ENCODE measurements around the gene CCDC74A.
"Not testable (repeated sequence)": the region's sequence is repeated elsewhere in the genome, so short reads cannot be mapped to it uniquely, and the experiment has no call there.

CCDC74A gene

DNA sequence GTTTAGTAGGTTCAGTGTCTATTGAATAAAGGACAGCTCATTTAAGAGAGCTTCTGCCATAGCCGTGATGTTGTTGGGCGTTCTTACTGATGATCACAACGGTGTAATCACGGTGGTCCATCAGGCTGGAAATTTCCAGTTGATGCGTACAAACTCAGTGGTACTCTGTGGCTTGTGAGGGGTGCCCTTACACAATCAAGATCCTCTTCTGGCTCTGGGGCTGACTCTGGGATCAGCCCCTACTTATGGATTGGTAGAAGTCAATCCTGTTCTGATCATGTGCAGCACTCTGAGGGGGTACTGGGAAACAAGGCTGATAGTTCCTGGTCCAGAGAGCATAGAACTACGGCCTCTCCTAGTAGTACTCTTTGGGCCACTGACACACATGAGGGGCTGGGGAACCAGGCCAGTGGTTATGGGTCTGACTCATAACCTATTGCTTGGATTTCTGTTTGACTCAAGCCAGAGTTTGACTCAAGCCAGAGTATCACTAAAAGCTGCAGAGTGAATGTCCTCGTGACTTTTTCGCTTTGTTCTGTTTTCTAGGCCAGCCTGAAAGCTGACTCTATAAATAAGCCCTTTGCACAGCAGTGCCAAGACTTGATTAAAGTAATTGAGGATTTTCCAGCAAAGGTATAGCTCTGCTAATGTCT, 29.2 kb upstream of the CCDC74A start:
- DNase-seq (ENCODE audit: insufficient read length, low spot score); FAIRE-seq: not testable (repeated sequence)

DNA sequence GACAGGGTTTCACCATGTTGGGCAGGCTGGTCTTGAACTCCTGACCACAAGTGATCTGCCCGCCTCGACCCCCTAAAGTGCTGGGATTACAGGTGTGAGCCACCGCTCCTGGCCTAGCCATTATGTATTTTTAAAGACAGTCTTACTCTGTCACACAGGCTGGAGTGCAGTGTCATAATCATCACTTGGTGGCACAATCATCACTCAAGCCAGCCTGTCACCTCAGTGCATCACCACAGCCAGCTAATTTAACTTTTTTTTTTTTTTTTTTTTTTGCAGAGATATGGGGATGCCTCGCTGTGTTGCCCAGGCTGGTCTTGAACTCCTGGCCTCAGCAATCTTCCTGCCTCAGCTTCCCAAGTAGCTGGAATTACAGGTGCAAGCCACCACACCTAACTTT, 24.1 kb upstream of the CCDC74A start:
- DNase-seq (ENCODE audit: insufficient read length, low spot score); FAIRE-seq: not testable (repeated sequence)

DNA sequence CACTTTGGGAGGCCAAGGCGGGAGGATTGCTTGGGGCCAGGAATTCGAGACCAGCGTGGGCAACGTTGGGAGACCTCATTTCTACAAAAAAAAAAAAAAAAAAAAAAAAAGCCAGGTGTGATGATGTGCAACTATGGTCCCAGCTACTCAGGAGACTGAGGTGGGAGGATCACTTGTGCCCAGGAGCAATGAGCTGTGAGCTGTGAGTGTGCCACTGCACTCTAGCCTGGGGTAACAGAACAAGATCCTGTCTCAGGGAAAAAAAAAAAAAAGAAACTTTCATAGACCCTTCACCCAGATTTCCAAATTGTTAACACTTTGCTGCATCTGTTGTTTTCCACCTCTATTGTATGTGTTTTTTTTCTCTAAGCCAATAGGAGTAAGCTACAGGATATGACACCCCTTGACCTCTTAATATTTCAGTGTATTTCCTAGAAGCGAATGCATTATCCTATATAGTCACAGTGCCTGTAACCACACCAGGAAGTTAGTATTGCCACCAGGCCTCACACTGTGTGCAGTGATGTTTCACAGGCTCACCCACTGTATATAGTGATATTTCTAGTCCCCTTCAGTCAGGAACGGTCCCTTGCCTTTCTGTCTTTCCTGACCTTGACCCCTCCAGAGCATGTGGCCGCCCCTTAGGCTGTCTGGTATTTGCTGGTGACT, 23.5 kb upstream of the CCDC74A start:
- DNase-seq (ENCODE audit: insufficient read length, low spot score); FAIRE-seq: not testable (repeated sequence)

DNA sequence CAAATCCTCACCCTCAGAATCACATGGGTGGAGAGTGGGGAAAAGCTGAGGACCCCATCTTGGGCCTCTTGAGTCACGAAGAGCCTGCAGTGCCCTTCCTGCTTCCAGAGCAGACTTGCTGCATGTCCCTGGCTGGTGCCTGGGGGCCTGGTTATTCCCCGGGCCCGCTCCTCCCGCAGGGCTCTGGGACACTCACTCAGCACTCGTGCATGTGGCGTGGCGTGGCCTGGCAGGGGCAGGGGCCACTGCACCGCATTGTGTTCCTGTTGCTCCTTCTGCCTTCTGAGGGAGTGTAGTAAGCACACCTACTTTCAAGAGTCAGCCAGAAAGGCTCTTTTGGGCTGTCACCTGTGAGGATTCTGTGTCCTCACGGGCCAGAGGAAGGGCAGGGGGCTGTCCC, 18.1 kb upstream of the CCDC74A start:
- no peak for DNase-seq (ENCODE audit: insufficient read length, low spot score)
- no peak for FAIRE-seq

DNA sequence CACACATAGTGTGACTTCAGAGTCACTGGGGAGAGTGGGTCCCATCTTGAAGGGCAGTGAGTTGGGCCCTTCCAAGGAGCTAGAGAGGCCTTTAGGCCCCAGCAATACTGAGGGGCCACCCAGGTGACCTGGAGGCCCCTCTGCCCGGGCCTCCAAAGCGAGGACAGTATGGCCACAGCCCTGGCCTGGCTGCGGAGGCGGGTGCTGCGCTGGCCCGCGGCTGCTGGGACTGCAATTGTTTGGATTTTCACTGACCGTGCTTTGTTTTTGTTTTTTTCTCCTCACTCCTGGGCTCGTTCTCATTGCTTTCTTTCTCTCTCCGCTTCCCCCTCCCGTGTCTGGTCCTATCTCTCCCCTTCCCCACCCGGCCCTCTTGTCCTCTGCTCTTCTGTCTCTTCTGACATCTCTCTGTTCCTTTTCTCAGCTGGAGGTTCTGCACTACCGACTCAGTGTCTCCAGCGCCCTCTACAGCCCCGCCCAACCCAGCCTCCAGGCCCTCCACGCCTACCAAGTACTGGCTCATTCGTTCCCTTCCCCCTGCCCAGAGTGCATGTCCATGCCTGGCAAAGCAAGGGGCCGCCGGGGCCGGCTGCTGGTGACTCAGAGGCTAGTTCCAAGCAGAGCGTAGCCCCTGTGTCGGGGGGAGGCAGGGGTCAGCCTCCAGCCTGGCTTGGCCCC, 16.3 kb upstream of the CCDC74A start:
- FAIRE-seq; DNase-seq (ENCODE audit: insufficient read length, low spot score): not testable (repeated sequence)

DNA sequence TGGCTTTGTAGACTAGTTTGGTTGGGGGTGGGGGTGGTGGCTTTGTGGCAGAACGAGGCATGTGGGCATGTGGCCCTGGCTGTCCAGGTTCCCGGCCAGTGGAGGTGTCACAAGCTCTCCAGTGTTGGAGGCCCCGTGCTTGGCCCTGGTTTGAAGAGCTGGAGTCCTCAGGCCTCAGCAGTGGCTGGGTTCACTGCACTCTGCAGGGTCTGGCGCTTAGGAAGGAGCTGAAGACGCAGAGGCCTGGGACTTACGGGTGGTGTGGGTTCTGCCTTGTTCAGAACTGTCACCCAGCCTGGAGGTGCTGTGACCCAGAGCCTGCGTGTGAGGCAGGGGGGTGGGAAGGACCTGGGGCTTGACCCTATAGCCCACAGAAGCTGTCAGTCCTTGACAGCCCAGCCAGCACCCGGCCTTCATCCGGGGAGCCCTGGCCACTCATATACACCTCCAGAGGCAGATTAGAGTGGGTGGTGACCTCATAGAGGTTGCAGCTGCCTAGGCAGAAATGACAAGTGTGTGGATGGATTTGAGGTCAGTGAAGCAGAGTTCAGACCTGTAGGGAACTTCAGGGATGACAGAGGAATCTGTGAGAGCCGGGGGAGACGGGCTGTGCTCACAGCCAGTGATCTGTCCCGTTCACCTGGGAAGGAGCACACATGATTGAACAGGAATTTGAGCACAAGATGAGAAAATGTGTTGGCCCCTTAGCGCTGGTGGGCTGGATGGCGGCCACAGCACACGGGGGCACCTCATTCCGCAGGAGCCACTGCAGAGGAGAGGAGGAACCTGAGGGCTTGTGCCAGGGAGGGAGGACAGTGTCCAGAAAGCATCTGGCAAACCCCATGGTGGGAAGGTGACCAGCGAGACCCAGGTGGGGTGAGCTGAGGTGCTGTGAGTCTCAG, 15.5 kb upstream of the CCDC74A start:
- FAIRE-seq; DNase-seq (ENCODE audit: insufficient read length, low spot score): not testable (repeated sequence)

DNA sequence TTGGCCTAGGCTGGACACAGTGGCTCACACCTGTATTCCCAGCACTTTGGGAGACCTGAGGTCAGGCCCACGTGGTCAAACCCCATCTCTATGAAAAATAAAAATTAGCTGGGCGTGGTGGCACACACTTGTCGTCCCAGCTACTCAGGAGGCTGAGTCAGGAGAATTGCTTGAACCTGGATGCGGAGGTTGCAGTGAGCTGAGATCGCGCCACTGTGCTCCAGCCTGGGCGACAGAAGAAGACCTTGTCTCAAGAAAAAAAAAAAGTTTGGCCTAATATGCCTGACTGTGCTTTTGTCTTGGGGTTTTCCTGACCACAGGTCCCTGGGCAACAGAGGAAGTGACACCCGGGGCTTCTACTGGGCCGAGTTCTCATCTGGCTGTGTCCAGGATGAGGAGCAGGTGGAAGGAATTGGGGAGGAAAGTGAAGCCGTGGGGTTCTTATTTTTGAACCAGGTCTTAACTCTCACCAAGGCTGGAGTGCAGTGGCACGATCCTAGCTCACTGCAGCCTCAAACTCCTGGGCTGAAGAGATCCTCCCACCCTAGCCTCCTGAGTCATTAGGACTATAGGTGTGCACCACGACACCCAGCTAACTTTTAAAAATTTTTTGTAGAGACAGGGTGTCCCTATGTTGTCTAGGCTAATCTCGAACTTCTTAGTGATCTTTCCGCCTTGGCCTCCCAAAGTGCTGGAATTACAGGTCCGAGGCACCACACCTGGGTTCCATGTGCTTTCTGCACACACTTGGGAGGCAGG, 13.1 kb upstream of the CCDC74A start:
- not testable (repeated sequence) for DNase-seq (ENCODE audit: insufficient read length, low spot score)
- FAIRE-seq: peak; percentile 73

DNA sequence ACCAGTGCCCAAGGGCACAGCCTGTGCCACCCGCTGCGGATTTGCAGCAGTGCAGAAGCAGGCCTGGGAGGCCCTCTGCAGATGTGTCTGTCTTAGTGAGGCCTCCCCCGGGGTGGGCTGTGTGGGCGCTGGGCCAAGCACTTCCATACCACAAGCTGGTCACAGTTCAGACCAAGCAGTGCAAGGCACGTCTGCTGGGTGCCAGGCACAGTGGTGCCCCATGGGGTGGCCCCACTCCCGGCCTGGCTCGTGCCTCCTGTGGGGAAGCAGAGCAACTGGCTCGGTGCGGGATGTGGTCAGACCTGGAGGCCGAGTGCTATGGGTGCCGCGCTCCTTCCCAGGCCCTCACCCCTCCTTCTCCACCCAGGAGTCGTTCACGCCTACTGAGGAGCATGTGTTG, 12.5 kb upstream of the CCDC74A start:
- not testable (repeated sequence) for DNase-seq (ENCODE audit: insufficient read length, low spot score)
- peak; percentile 78 for FAIRE-seq

DNA sequence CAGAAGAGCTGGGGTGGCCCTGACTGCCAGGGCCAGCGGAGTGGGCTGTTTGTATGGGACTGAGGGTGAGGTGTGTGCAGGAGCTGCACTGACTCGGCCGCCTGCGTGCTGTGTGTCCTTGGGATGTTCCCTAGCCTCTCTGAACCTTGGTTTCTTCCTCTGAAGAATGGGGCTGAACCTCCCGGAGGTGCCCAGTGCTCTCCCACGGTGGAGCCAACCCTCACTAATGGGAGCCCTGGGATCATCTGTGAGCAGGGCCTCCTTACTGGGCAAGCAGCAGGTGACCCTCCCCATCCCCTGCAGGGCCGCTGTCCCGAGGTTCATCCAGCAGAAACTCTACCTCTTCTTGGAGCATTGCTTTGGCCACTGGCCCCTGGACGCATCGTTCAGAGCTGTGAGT, 11.7 kb upstream of the CCDC74A start:
- no peak for DNase-seq (ENCODE audit: insufficient read length, low spot score)
- FAIRE-seq: peak; percentile 74

DNA sequence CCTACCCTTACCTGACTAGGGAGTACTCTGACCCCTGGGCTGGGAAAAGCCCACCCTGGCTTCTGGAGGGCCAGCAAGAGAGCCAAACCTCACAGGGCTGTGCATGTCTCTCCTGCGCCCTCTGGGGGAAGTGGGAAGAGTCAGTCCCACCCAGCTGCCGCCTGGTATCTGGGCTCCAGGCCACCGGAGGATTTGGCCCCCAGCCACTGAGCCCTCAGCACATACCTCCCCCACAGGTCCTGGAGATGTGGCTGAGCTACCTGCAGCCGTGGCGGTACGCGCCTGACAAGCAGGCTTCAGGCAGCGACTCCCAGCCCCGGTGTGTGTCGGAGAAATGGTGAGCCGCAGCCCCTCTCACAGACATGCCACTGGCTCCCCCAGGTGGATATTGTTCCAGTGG, 11.1 kb upstream of the CCDC74A start:
- not testable (repeated sequence) for FAIRE-seq; DNase-seq (ENCODE audit: insufficient read length, low spot score)

DNA sequence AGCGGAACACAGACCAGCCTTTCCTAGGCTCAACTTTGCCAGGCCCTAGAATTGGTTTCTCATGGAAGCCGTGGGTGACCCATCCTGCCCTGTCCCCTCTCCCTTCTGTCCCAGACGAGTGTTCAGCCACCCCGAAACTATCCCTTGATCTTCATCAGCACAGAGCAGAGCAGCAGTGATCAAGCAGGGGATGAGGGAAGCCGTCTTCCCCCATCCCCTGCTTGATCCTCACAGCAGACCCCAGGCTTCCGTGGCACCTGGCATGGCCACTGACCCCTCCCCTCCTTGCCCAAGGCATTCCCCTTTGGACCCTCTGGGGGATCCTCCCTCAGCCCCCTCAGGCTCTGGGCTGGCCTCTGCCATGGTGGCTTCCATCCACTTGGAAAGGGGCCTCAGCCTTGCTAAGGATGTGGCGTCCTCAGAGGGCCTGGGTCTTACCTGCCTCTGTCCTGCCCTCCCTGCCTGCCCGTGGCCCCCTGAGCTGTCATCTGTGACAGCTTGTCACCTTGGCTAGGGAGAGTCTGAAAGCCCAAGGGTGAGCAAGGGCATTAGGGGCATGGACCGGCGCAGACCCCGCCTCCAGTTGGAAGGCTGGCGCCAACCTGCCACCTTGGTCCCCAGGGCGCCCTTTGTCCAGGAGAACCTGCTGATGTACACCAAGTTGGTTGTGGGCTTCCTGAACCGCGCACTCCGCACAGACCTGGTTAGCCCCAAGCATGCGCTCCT, 10.4 kb upstream of the CCDC74A start:
- no peak for FAIRE-seq
- DNase-seq (ENCODE audit: insufficient read length, low spot score): no peak

DNA sequence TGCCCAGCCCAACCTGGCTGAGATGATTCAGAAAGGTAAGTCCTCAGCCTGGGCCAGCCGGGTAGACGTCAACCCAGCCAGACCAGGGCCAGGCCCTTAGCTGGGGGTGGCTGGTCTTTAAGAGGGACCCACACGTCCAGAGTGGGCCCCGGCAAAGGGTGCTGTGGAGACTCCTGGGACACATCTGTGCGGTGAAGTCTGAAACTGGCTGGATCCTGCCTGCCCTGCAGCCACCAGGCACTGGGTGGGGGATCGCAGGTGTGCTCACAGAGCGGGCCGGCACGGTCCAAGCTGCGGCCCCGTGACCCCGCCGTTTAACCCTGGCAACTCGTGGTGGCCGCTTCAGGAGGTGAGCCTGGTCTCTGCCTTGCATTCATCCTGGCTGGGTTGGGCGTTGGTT, 9.8 kb upstream of the CCDC74A start:
- not testable (repeated sequence) for FAIRE-seq; DNase-seq (ENCODE audit: insufficient read length, low spot score)

DNA sequence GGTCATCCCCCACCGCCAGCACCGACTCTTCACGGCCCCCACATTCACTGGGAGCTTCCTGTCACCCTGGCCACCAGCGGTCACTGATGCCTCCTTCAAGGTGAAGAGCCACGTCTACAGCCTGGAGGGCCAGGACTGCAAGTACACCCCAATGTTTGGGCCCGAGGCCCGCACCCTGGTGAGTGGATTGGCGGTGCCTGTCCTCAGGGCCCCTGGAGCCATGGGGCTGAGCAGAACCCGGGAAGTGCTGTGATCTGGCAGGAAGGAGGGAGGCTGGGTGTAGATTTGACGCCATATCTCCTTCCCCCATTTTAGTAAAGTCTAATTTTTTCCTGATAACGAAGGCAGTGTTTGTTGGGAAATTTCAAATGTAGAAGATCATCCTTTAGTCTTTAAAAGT, 9.2 kb upstream of the CCDC74A start:
- not testable (repeated sequence) for FAIRE-seq; DNase-seq (ENCODE audit: insufficient read length, low spot score)

DNA sequence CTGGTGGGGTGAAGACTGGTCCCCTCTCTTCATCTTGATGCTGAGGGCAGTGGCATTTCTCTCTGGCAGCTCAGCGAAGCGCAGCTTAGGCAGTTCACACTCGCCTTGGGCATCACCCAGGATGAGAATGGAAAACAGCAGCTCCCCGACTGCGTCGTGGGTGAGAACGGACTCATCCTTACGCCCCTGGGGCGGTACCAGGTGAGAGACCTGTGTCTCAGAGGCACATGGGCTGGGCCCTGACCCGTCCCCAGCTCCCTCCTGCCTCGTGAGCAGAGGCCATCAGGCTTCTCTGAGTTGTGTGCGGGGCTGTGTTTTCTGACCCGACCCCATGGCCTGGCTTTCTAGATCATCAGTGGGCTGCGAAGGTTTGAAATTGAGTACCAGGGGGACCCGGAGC, 8.2 kb upstream of the CCDC74A start:
- no peak for DNase-seq (ENCODE audit: insufficient read length, low spot score)
- no peak for FAIRE-seq

DNA sequence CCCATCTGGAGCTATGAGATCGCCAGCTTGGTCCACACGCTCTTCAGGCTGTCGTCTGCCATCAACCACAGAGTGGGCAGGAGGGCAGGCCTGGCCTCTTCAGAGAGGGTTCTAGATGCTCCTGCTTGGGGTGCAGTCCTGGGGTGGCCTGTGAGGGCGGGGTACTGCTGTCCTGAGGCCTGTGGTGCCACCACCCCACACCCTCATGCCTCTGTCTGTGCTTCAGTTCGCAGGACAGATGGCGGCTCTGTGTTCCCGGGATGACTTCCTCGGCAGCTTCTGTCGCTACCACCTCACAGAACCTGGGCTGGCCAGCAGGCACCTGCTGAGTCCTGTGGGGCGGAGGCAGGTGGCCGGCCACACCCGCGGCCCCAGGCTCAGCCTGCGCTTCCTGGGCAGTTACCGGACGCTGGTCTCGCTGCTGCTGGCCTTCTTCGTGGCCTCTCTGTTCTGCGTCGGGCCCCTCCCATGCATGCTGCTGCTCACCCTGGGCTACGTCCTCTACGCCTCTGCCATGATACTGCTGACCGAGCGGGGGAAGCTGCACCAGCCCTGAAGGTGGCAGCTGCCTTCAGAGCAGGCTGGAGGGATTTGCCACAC, 7.7 kb upstream of the CCDC74A start:
- FAIRE-seq; DNase-seq (ENCODE audit: insufficient read length, low spot score): not testable (repeated sequence)

DNA sequence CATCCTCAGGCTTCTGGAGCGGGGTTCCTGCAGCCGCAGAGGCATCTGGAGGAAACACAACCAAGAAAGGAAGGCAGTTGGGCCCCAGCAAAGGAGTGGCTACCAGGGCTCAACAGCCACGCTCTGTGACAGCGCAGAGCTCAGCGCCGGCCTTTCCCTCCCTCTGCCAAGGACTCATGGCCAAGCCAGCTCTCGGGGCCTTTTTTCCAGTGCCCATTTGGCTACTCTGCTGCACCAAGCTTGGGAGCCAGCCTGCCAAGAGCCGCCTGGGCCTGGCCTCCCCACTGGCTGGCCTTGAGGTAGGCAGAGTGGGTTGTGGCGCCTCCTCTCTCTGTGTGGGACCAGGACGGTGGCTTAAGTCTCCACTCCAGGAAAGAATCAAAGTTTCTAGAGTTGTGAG, 7.2 kb upstream of the CCDC74A start:
- DNase-seq (ENCODE audit: insufficient read length, low spot score): no peak
- FAIRE-seq: no peak

DNA sequence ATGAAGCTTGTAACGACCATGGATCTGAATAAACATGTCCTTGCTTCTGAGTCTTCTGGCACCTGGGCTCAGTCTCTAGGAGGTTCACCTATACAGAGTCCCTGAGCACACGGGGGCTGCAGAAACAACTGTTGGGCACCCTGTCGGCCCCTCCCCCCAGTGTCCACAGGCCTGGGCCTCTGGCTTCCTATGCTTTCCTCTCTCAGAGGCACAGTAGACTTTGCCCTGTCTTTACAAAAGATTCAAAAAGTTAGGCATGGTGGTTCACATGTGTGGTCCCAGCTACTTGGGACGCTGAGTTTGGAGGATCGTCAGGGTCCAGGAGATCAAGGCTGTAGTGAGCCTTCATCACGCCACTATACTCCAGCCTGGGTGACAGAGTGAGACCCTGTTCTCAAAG, 6.2 kb upstream of the CCDC74A start:
- FAIRE-seq; DNase-seq (ENCODE audit: insufficient read length, low spot score): not testable (repeated sequence)

DNA sequence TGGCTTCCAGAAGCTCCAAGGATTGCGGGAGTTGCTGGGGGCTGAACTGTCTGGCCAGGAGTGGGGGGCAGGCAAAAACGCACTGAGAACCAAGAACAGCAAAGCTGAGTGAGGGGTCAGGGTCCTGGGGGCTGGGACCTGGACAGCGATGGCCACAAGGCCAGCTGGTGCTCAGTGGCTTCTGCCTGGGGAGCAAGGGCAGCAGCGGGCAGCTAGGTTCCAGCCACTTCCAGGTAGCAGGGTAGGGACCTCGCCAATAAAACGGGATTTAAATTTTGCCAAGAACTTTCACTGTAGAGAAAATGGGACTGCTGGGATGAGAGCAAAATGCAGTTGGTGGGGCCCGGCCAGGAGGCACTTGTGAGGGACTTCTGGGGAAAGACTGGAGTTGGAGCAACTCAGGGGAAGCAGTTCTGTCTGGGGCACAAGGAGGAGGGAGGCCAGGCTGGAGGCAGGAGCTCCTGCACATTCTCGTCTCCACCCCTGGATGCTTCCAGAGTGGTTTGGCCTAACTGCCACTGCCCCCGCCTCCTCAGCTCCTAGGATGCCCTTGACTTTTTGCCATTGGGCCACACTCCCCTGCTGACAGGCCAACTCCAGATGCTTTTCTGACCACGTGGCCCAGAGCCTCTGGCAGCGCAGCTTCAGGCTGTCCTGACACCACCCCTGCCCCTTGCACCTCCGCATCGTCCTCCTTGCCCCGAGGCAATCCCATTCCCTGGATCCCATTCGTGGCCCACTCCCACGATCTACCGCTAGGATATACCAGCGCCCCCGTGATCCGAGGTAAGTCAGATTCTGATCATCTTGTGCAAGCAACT, 5.5 kb upstream of the CCDC74A start:
- FAIRE-seq (no peak), DNase-seq (ENCODE audit: insufficient read length, low spot score) (no peak)

All from GM19239 (cell line).